ENCODE results near the gene CYP39A1.

The CYP39A1 gene

GRCh38 chr6:46642928-46643751 lies 9.5 kb downstream of the CYP39A1 start:
- H3K18ac ChIP-seq (ENCODE audit: low read length), result no peak overlapping the region
- H2BK120ac ChIP-seq (ENCODE audit: low read depth, low read length), result no peak overlapping the region
- no peak overlapping the region for H3K27ac ChIP-seq (replicated peaks; ENCODE audit: low read length)
- no peaks in the 10 kb centered on the region for H3K27me3 ChIP-seq (ENCODE audit: control insufficient read depth in 3 of 3, insufficient read depth in 3 of 3, low read depth in 1 of 3, low read length in 3 of 3)
- H4K91ac ChIP-seq (ENCODE audit: low read depth, low read length, poor library complexity), result no peak overlapping the region
- H3K4me3 ChIP-seq (ENCODE audit: low read length in 2 of 2), result no peak overlapping the region
- H3K4me2 ChIP-seq (ENCODE audit: insufficient read depth, low read length, poor library complexity, severe bottlenecking), result no peak overlapping the region
- DNase-seq (ENCODE audit: low spot score), result no peak
- no CpG with 5 or more reads among the region's 4 CpGs for WGBS, 2 donors (ENCODE audit: extremely low coverage in 2 of 2, insufficient read length in 2 of 2, insufficient replicate concordance in 1 of 2)
- H2AFZ ChIP-seq (ENCODE audit: low read length), result no peak overlapping the region
- no peak overlapping the region for H3K4ac ChIP-seq (ENCODE audit: low read length)
- no peaks in the 10 kb centered on the region for H3K79me1 ChIP-seq (ENCODE audit: low read depth, low read length)
- no peak overlapping the region for H3K14ac ChIP-seq (ENCODE audit: low read length)
- H2BK12ac ChIP-seq (ENCODE audit: low read length), result no peak overlapping the region
- no peak overlapping the region for H4K8ac ChIP-seq (ENCODE audit: low read depth, low read length)
- H2AK5ac ChIP-seq (ENCODE audit: low read depth, low read length), result no peak overlapping the region
- H3K9ac ChIP-seq (ENCODE audit: low read depth, low read length, poor library complexity), result no peak overlapping the region
- no peak overlapping the region for H2BK15ac ChIP-seq (ENCODE audit: low read length)
- no peak overlapping the region for H2BK5ac ChIP-seq (ENCODE audit: low read length)
- H3K9me3 ChIP-seq (replicated peaks in 1 of 2; ENCODE audit: control insufficient read depth in 2 of 2, insufficient read depth in 1 of 2, low read depth in 1 of 2, low read length in 2 of 2), result no peaks in the 10 kb centered on the region
- H3K23ac ChIP-seq (ENCODE audit: low read depth, low read length, poor library complexity), result no peak overlapping the region
- H3K4me1 ChIP-seq (ENCODE audit: control insufficient read depth in 2 of 2, insufficient read depth in 1 of 2, low read depth in 1 of 2, low read length in 2 of 2), result peaks cover 0 to 2% of the 10 kb centered on the region in 2 donors
- H3K36me3 ChIP-seq (replicated peaks in 1 of 2; ENCODE audit: control insufficient read depth in 2 of 2, insufficient read depth in 2 of 2, low read length in 2 of 2), result no peaks in the 10 kb centered on the region

DNA sequence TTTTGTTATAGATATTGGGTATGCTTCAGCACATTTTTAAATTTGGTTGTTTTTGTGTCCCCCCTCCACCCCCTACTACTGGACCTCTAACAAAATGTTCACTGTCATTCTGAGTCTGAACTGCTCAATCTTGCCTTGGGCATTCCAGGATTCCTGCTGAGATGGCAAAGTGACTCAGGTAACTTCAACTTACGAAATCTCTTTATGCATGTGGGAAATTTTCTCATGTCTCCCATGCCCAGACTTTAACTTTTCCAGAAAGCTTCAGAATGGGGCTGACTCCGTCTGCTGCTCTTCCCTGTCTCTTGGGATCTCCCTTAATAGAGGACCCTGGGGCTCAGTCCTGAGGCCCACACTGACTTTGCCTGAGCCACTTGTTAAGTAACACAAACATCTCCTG lies 14.0 kb downstream of the CYP39A1 start:
- no peaks in the 10 kb centered on the region for H3K9me3 ChIP-seq (replicated peaks in 1 of 2; ENCODE audit: control insufficient read depth in 2 of 2, insufficient read depth in 1 of 2, low read depth in 1 of 2, low read length in 2 of 2)
- no peak overlapping the region for H3K14ac ChIP-seq (ENCODE audit: low read length)
- no peaks in the 10 kb centered on the region for H3K36me3 ChIP-seq (replicated peaks in 1 of 2; ENCODE audit: control insufficient read depth in 2 of 2, insufficient read depth in 2 of 2, low read length in 2 of 2)
- no peak overlapping the region for H3K4ac ChIP-seq (ENCODE audit: low read length)
- H2BK5ac ChIP-seq (ENCODE audit: low read length), result no peak overlapping the region
- no peak overlapping the region for H4K91ac ChIP-seq (ENCODE audit: low read depth, low read length, poor library complexity)
- no peak overlapping the region for H2BK15ac ChIP-seq (ENCODE audit: low read length)
- no peak overlapping the region for H3K18ac ChIP-seq (ENCODE audit: low read length)
- no peak overlapping the region for H2BK12ac ChIP-seq (ENCODE audit: low read length)
- no peak overlapping the region for H4K8ac ChIP-seq (ENCODE audit: low read depth, low read length)
- H3K4me2 ChIP-seq (ENCODE audit: insufficient read depth, low read length, poor library complexity, severe bottlenecking), result no peak overlapping the region
- no peak overlapping the region for H3K4me3 ChIP-seq (ENCODE audit: low read length in 2 of 2)
- no peaks in the 10 kb centered on the region for H3K79me1 ChIP-seq (ENCODE audit: low read depth, low read length)
- no peak for DNase-seq (ENCODE audit: low spot score)
- H2AFZ ChIP-seq (ENCODE audit: low read length), result no peak overlapping the region
- WGBS, 2 donors (ENCODE audit: extremely low coverage in 2 of 2, insufficient read length in 2 of 2, insufficient replicate concordance in 1 of 2), result no CpG with 5 or more reads among the region's 2 CpGs
- no peak overlapping the region for H2AK5ac ChIP-seq (ENCODE audit: low read depth, low read length)
- H3K23ac ChIP-seq (ENCODE audit: low read depth, low read length, poor library complexity), result no peak overlapping the region
- no peaks in the 10 kb centered on the region for H3K27me3 ChIP-seq (ENCODE audit: control insufficient read depth in 3 of 3, insufficient read depth in 3 of 3, low read depth in 1 of 3, low read length in 3 of 3)
- H3K9ac ChIP-seq (ENCODE audit: low read depth, low read length, poor library complexity), result no peak overlapping the region
- no peak overlapping the region for H2BK120ac ChIP-seq (ENCODE audit: low read depth, low read length)
- no peak overlapping the region for H3K27ac ChIP-seq (replicated peaks; ENCODE audit: low read length)
- peaks cover 0 to 2% of the 10 kb centered on the region in 2 donors for H3K4me1 ChIP-seq (ENCODE audit: control insufficient read depth in 2 of 2, insufficient read depth in 1 of 2, low read depth in 1 of 2, low read length in 2 of 2)

GRCh38 chr6:46637933-46638332 lies 14.7 kb downstream of the CYP39A1 start:
- Histone ChIP-seq H4K91ac (ENCODE audit: low read depth, low read length, poor library complexity) (no peak overlapping the region), H3K4me1 (ENCODE audit: control insufficient read depth in 2 of 2, insufficient read depth in 1 of 2, low read depth in 1 of 2, low read length in 2 of 2) (peaks cover 0 to 2% of the 10 kb centered on the region in 2 donors), H2BK120ac (ENCODE audit: low read depth, low read length) (no peak overlapping the region), H2BK15ac (ENCODE audit: low read length) (no peak overlapping the region), H3K27me3 (ENCODE audit: control insufficient read depth in 3 of 3, insufficient read depth in 3 of 3, low read depth in 1 of 3, low read length in 3 of 3) (no peaks in the 10 kb centered on the region), H3K9me3 (replicated peaks in 1 of 2; ENCODE audit: control insufficient read depth in 2 of 2, insufficient read depth in 1 of 2, low read depth in 1 of 2, low read length in 2 of 2) (no peaks in the 10 kb centered on the region), H3K36me3 (replicated peaks in 1 of 2; ENCODE audit: control insufficient read depth in 2 of 2, insufficient read depth in 2 of 2, low read length in 2 of 2) (no peaks in the 10 kb centered on the region), H3K4me3 (ENCODE audit: low read length in 2 of 2) (no peak overlapping the region), H3K4ac (ENCODE audit: low read length) (no peak overlapping the region), H3K79me1 (ENCODE audit: low read depth, low read length) (no peaks in the 10 kb centered on the region), H3K18ac (ENCODE audit: low read length) (no peak overlapping the region), H3K27ac (replicated peaks; ENCODE audit: low read length) (no peak overlapping the region), H3K14ac (ENCODE audit: low read length) (no peak overlapping the region), H3K9ac (ENCODE audit: low read depth, low read length, poor library complexity) (no peak overlapping the region), H2BK12ac (ENCODE audit: low read length) (no peak overlapping the region), H4K8ac (ENCODE audit: low read depth, low read length) (no peak overlapping the region), H2BK5ac (ENCODE audit: low read length) (no peak overlapping the region), H3K4me2 (ENCODE audit: insufficient read depth, low read length, poor library complexity, severe bottlenecking) (no peak overlapping the region), H3K23ac (ENCODE audit: low read depth, low read length, poor library complexity) (no peak overlapping the region), H2AK5ac (ENCODE audit: low read depth, low read length) (no peak overlapping the region), H2AFZ (ENCODE audit: low read length) (no peak overlapping the region)
- no peak for DNase-seq (ENCODE audit: low spot score)
- WGBS, 2 donors (ENCODE audit: extremely low coverage in 2 of 2, insufficient read length in 2 of 2, insufficient replicate concordance in 1 of 2), result no CpG with 5 or more reads among the region's 1 CpG

GRCh38 chr6:46637145-46637544 lies 15.5 kb downstream of the CYP39A1 start:
- Histone ChIP-seq H3K4me2 (ENCODE audit: insufficient read depth, low read length, poor library complexity, severe bottlenecking) (no peak overlapping the region), H3K36me3 (replicated peaks in 1 of 2; ENCODE audit: control insufficient read depth in 2 of 2, insufficient read depth in 2 of 2, low read length in 2 of 2) (no peaks in the 10 kb centered on the region), H3K4me3 (ENCODE audit: low read length in 2 of 2) (no peak overlapping the region), H4K91ac (ENCODE audit: low read depth, low read length, poor library complexity) (no peak overlapping the region), H3K27me3 (ENCODE audit: control insufficient read depth in 3 of 3, insufficient read depth in 3 of 3, low read depth in 1 of 3, low read length in 3 of 3) (no peaks in the 10 kb centered on the region), H4K8ac (ENCODE audit: low read depth, low read length) (no peak overlapping the region), H3K14ac (ENCODE audit: low read length) (no peak overlapping the region), H3K9ac (ENCODE audit: low read depth, low read length, poor library complexity) (no peak overlapping the region), H2BK5ac (ENCODE audit: low read length) (no peak overlapping the region), H3K4ac (ENCODE audit: low read length) (no peak overlapping the region), H3K18ac (ENCODE audit: low read length) (no peak overlapping the region), H3K4me1 (ENCODE audit: control insufficient read depth in 2 of 2, insufficient read depth in 1 of 2, low read depth in 1 of 2, low read length in 2 of 2) (peaks cover 0 to 2% of the 10 kb centered on the region in 2 donors), H2AFZ (ENCODE audit: low read length) (no peak overlapping the region), H3K27ac (replicated peaks; ENCODE audit: low read length) (no peak overlapping the region), H2AK5ac (ENCODE audit: low read depth, low read length) (no peak overlapping the region), H2BK120ac (ENCODE audit: low read depth, low read length) (no peak overlapping the region), H3K9me3 (replicated peaks in 1 of 2; ENCODE audit: control insufficient read depth in 2 of 2, insufficient read depth in 1 of 2, low read depth in 1 of 2, low read length in 2 of 2) (no peaks in the 10 kb centered on the region), H3K23ac (ENCODE audit: low read depth, low read length, poor library complexity) (no peak overlapping the region), H2BK15ac (ENCODE audit: low read length) (no peak overlapping the region), H2BK12ac (ENCODE audit: low read length) (no peak overlapping the region), H3K79me1 (ENCODE audit: low read depth, low read length) (no peaks in the 10 kb centered on the region)
- no CpG with 5 or more reads among the region's 5 CpGs for WGBS, 2 donors (ENCODE audit: extremely low coverage in 2 of 2, insufficient read length in 2 of 2, insufficient replicate concordance in 1 of 2)
- DNase-seq (ENCODE audit: low spot score), result no peak

Data from neuronal stem cell (in vitro differentiated cells).